H4 (cell line): ENCODE data around the gene FGFBP1. TPM values are rescaled to one million over a fixed set of nuclear protein-coding genes. Genes with fewer than 3 reads are reported as not detected.

Experiments
- DNase-seq: peaks from one replicate; pipeline ENCODE4 v3.0.0-alpha.2; 2015; ENCODE audit warnings: low spot score
- total RNA-seq: library from RNA; depleted of rRNA; stranded (reverse); fragments of >200 nt; shearing (Covaris generic); gene quantifications from 2 replicates; pipeline ENCODE4 v1.2.3, GENCODE V29; 2014

The FGFBP1 gene
- total RNA-seq, 1 experiment from 2014 or later = 0.77 TPM

- no peak for DNase-seq
Observed at GRCh38 chr4:15912961-15913630, 25.4 kb downstream of the FGFBP1 start.

- no peak for DNase-seq
Observed at GRCh38 chr4:15912236-15912635, 26.3 kb downstream of the FGFBP1 start.

GRCh38 chr4:15910155-15910940, 28.2 kb downstream of the FGFBP1 start:
- no peak for DNase-seq

GRCh38 chr4:15907430-15907829, 31.1 kb downstream of the FGFBP1 start:
- DNase-seq = no peak

- DNase-seq = no peak
Observed at GRCh38 chr4:15906020-15906443, 32.5 kb downstream of the FGFBP1 start.

GRCh38 chr4:15902746-15903145, 35.8 kb downstream of the FGFBP1 start:
- DNase-seq = no peak

- no peak for DNase-seq
Observed at GRCh38 chr4:15901998-15902397, 36.5 kb downstream of the FGFBP1 start.

GRCh38 chr4:15901007-15901406, 37.5 kb downstream of the FGFBP1 start:
- no peak for DNase-seq

- DNase-seq = no peak
Observed at GRCh38 chr4:15899511-15899910, 39.0 kb downstream of the FGFBP1 start.

- DNase-seq = no peak
Observed at GRCh38 chr4:15898902-15899301, 39.6 kb downstream of the FGFBP1 start.

- DNase-seq = no peak
Observed at GRCh38 chr4:15897577-15897976, 41.0 kb downstream of the FGFBP1 start.

GRCh38 chr4:15894921-15895916, 43.3 kb downstream of the FGFBP1 start:
- no peak for DNase-seq

- DNase-seq = no peak
Observed at GRCh38 chr4:15894393-15894792, 44.1 kb downstream of the FGFBP1 start.

- DNase-seq = peak; percentile 85
Observed at GRCh38 chr4:15893962-15894361, 44.6 kb downstream of the FGFBP1 start.

- no peak for DNase-seq
Observed at GRCh38 chr4:15891312-15891711, 47.2 kb downstream of the FGFBP1 start.

GRCh38 chr4:15890246-15890829, 48.2 kb downstream of the FGFBP1 start:
- no peak for DNase-seq

- DNase-seq = no peak
Observed at GRCh38 chr4:15888515-15888914, 50.0 kb downstream of the FGFBP1 start.
